CD14-positive monocyte (primary cell): ENCODE data around the gene GPR173. TPM values are rescaled to one million over a fixed set of nuclear protein-coding genes. Genes with fewer than 3 reads are reported as not detected.

ENCODE experiments used
- DNase-seq, 3 donors: peaks; one replicate each; pipeline ENCODE4 v3.0.0-alpha.2; 2011 to 2022
- H2AFZ ChIP-seq: 2 replicates; pipeline ENCODE4 v1.6.0; 2012; ENCODE audit warnings: mild to moderate bottlenecking, low read depth, low read length, inconsistent platforms; ENCODE audit not compliant: insufficient read depth, poor library complexity, severe bottlenecking
- H3K27ac ChIP-seq, 2 donors: 1 replicate in 1 of 2; 2 replicates in 1 of 2; pipeline ENCODE4 v1.5.1; 2012 to 2013; ENCODE audit warnings: low read length in 2 of 2, control low read depth in 1 of 2, inconsistent platforms in 1 of 2, low read depth in 1 of 2, mild to moderate bottlenecking in 1 of 2
- H3K27me3 ChIP-seq, 2 donors: one replicate each; pipeline versions ENCODE4 v1.6.0 to v1.6.1; 2011 to 2013; ENCODE audit warnings: low read length in 2 of 2; ENCODE audit not compliant: control insufficient read depth in 2 of 2, insufficient read depth in 2 of 2
- H3K36me3 ChIP-seq, 2 donors: replicated peaks in 1 of 2; 1 replicate in 1 of 2; 2 replicates in 1 of 2; pipeline versions ENCODE4 v1.5.1 to v1.6.1; 2012 to 2013; ENCODE audit warnings: low read length in 2 of 2, control low read depth in 1 of 2, inconsistent platforms in 1 of 2, mild to moderate bottlenecking in 1 of 2; ENCODE audit not compliant: insufficient read depth in 2 of 2, control insufficient read depth in 1 of 2
- H3K4me1 ChIP-seq, 2 donors: 1 replicate in 1 of 2; 2 replicates in 1 of 2; pipeline versions ENCODE4 v1.5.1 to v1.6.1; 2012 to 2013; ENCODE audit warnings: low read length in 2 of 2, control low read depth in 1 of 2, inconsistent platforms in 1 of 2, mild to moderate bottlenecking in 1 of 2, moderate library complexity in 1 of 2; ENCODE audit not compliant: insufficient read depth in 2 of 2, control insufficient read depth in 1 of 2
- H3K4me2 ChIP-seq: replicated peaks from 2 replicates; pipeline ENCODE3; 2012; ENCODE audit warnings: low read length, moderate library complexity, mild to moderate bottlenecking; ENCODE audit not compliant: poor library complexity, severe bottlenecking; ENCODE audit errors: extremely low read depth
- H3K4me3 ChIP-seq, 3 experiments: fragments of 200-600 bp in 1 of 3; sonication (generic) in 1 of 3; replicated peaks in 1 of 3; 1 replicate in 2 of 3; 2 replicates in 1 of 3; pipeline ENCODE4 v1.5.1; 2011 to 2013; ENCODE audit warnings: low read length in 3 of 3, mild to moderate bottlenecking in 3 of 3, control low read depth in 2 of 3, low read depth in 2 of 3, inconsistent platforms in 1 of 3, moderate library complexity in 1 of 3
- H3K79me2 ChIP-seq: 2 replicates; pipeline ENCODE4 v1.6.0; 2012; ENCODE audit warnings: mild to moderate bottlenecking, control low read depth, inconsistent platforms, low read length, moderate library complexity; ENCODE audit not compliant: insufficient read depth
- H3K9ac ChIP-seq: 2 replicates; pipeline ENCODE4 v1.6.0; 2017; ENCODE audit warnings: low read length, mild to moderate bottlenecking; ENCODE audit not compliant: insufficient read depth, poor library complexity, severe bottlenecking
- H3K9me3 ChIP-seq, 2 donors: replicated peaks in 1 of 2; 1 replicate in 1 of 2; 2 replicates in 1 of 2; pipeline versions ENCODE4 v1.5.1 to v1.6.1; 2012 to 2013; ENCODE audit warnings: low read length in 2 of 2, control low read depth in 1 of 2; ENCODE audit not compliant: control insufficient read depth in 1 of 2, insufficient read depth in 1 of 2
- H4K20me1 ChIP-seq: 2 replicates; pipeline ENCODE4 v1.6.0; 2012; ENCODE audit warnings: mild to moderate bottlenecking, low read length, control low read depth, moderate library complexity; ENCODE audit not compliant: insufficient read depth
- H3K27ac Mint-ChIP-seq, 7 donors: one replicate each; pipeline ENCODE4 v1.8.0; 2020; ENCODE audit warnings: mild to moderate bottlenecking in 7 of 7, mixed read lengths in 7 of 7, moderate library complexity in 6 of 7, inconsistent platforms in 2 of 7
- H3K27me3 Mint-ChIP-seq, 3 donors: one replicate each; pipeline ENCODE4 v1.8.0; 2021 to 2022; ENCODE audit warnings: low read depth in 3 of 3, mild to moderate bottlenecking in 3 of 3, mixed read lengths in 3 of 3, moderate library complexity in 3 of 3, inconsistent platforms in 1 of 3
- H3K36me3 Mint-ChIP-seq, 2 donors: one replicate each; pipeline ENCODE4 v1.8.0; 2020; ENCODE audit warnings: mixed read lengths in 2 of 2, inconsistent platforms in 1 of 2, mild to moderate bottlenecking in 1 of 2
- H3K4me1 Mint-ChIP-seq: one replicate; pipeline ENCODE4 v1.8.0; 2020; ENCODE audit warnings: mild to moderate bottlenecking, mixed read lengths
- H3K4me3 Mint-ChIP-seq, 2 donors: one replicate each; pipeline ENCODE4 v1.8.0; 2020; ENCODE audit warnings: mild to moderate bottlenecking in 2 of 2, mixed read lengths in 2 of 2, moderate library complexity in 1 of 2
- H3K9me3 Mint-ChIP-seq, 7 donors: one replicate each; pipeline ENCODE4 v1.8.0; 2020 to 2022; ENCODE audit warnings: mixed read lengths in 7 of 7, mild to moderate bottlenecking in 6 of 7, moderate library complexity in 6 of 7, inconsistent platforms in 2 of 7
- CTCF ChIP-seq: fragments of 200-600 bp; IDR thresholded peaks from one replicate; pipeline ENCODE4 v1.8.0; 2022; ENCODE audit warnings: antibody characterized with exemption, mild to moderate bottlenecking
- WGBS: methylation state at CpG from one replicate; pipeline ENCODE4 v1.1.5; 2013; ENCODE audit warnings: missing lambda C conversion rate; ENCODE audit not compliant: insufficient coverage; 5-methylcytosine and 5-hydroxymethylcytosine counted together
- intact Hi-C, 2 donors: fragments of 100-400 bp; cut with micrococcal nuclease; formaldehyde crosslinking; loops; one replicate each; pipeline versions ENCODE4 v1.15.0 to v1.15.1; 2023
- polyA plus RNA-seq, 3 donors: library from polyadenylated mRNA; depleted of rRNA in 1 of 3; unstranded in 2 of 3; stranded (reverse) in 1 of 3; fragments of 300-500 nt in 2 of 3; fragments of >200 nt in 1 of 3; fragmentation: Illumina TruSeq in 2 of 3; gene quantifications; 1 replicate in 2 of 3; 2 replicates in 1 of 3; pipeline ENCODE4 v1.2.3, GENCODE V29; 2012 to 2021

The GPR173 gene
- polyA plus RNA-seq, 3 donors = 0.43 TPM; not detected in 2

GRCh38 chrX:53004811-53005210, 43.8 kb upstream of the GPR173 start:
- peaks cover 14 to 36% (median 20%) of the 10 kb centered on the region in 3 donors for H3K27me3 Mint-ChIP-seq
- Histone ChIP-seq H3K4me1 (peaks cover 5 to 9% of the 10 kb centered on the region in 2 donors), H3K27ac (no peak overlapping the region), H3K4me3 (no peak overlapping the region), H3K79me2 (no peaks in the 10 kb centered on the region), H3K27me3 (peaks cover 10% of the 10 kb centered on the region in 2 donors), H4K20me1 (no peaks in the 10 kb centered on the region), H3K9me3 (no peaks in the 10 kb centered on the region), H3K9ac (no peak overlapping the region), H2AFZ (no peak overlapping the region), H3K4me2 (no peak overlapping the region), H3K36me3 (no peaks in the 10 kb centered on the region)
- no peak for TF ChIP-seq CTCF
- H3K4me3 Mint-ChIP-seq = no peak overlapping the region
- intact Hi-C loops = no loop called here
- no peak overlapping the region for H3K27ac Mint-ChIP-seq
- DNase-seq = no peak
- WGBS = no CpG with 5 or more reads among the region's 4 CpGs
- H3K9me3 Mint-ChIP-seq = peaks cover 0 to 5% (median 2%) of the 10 kb centered on the region in 7 donors
- H3K36me3 Mint-ChIP-seq = no peaks in the 10 kb centered on the region
- H3K4me1 Mint-ChIP-seq = peaks cover 7% of the 10 kb centered on the region

- no peak overlapping the region for H3K27ac ChIP-seq
- H3K4me3 ChIP-seq = no peak overlapping the region
- peaks cover 7 to 10% of the 10 kb centered on the region in 2 donors for H3K27me3 ChIP-seq
- H3K9me3 Mint-ChIP-seq = peaks cover 0 to 5% (median 2%) of the 10 kb centered on the region in 7 donors
- intact Hi-C loops = no loop called here
- no peaks in the 10 kb centered on the region for H3K9me3 ChIP-seq
- H3K4me3 Mint-ChIP-seq = no peak overlapping the region
- TF ChIP-seq CTCF = no peak
- no peaks in the 10 kb centered on the region for H4K20me1 ChIP-seq
- H3K4me2 ChIP-seq = no peak overlapping the region
- H3K27me3 Mint-ChIP-seq = peaks cover 14 to 34% (median 18%) of the 10 kb centered on the region in 3 donors
- H3K79me2 ChIP-seq = no peaks in the 10 kb centered on the region
- peaks cover 7% of the 10 kb centered on the region for H3K4me1 Mint-ChIP-seq
- H3K9ac ChIP-seq = no peak overlapping the region
- no peak overlapping the region for H2AFZ ChIP-seq
- no peaks in the 10 kb centered on the region for H3K36me3 ChIP-seq
- no peak overlapping the region for H3K27ac Mint-ChIP-seq
- H3K36me3 Mint-ChIP-seq = no peaks in the 10 kb centered on the region
- no peak for DNase-seq
- peaks cover under 1 to 6% of the 10 kb centered on the region in 2 donors for H3K4me1 ChIP-seq
- WGBS = 100% methylated on average over 1 of the region's 3 CpGs
Measured at GRCh38 chrX:53005327-53005726, 43.3 kb upstream of the GPR173 start.
